K562 (cell line): ENCODE measurements around the gene C11orf86. TPM values are rescaled to one million over a fixed set of nuclear protein-coding genes. Genes with fewer than 3 reads are reported as not detected.

Source experiments
- ATAC-seq: fragments of 200-7000 bp; cut with Tn5 transposase; 3 replicates; pipeline ENCODE4 v1.9.1; 2020; ENCODE audit warnings: moderate library complexity
- BruUV-seq: library from RNA; stranded (reverse); fragments of 400-500 nt; replicated peaks from 2 replicates; lab custom pipeline; 2021; lab: Mats Ljungman, UMichigan
- CTCF ChIA-PET: fragments of 300-600 bp; formaldehyde crosslinking; extraction: SDS; loops from one replicate; lab custom pipeline; 2021; ENCODE audit warnings: low intra/inter-chr PET ratio; lab: Yijun Ruan, JAX
- POLR2A ChIA-PET: fragments of 300-600, 350-650 bp; sonication (Branson Sonifier 250); formaldehyde crosslinking; extraction: SDS; loops from one replicate; lab custom pipeline; 2021; ENCODE audit warnings: antibody characterized with exemption, inconsistent platforms; lab: Yijun Ruan, JAX
- DNase-seq, 4 experiments: peaks; one replicate each; pipeline versions ENCODE4 v3.0.0 to v3.0.0-alpha.2; 2011 to 2018; ENCODE audit warnings: low spot score in 3 of 4, mixed read lengths in 3 of 4; ENCODE audit errors: extremely low read depth in 1 of 4
- FAIRE-seq: peaks from 2 replicates; lab custom pipeline; 2011; peaks lifted over from hg19 to GRCh38; lab: Jason Lieb, UNC
- H2AFZ ChIP-seq: 2 replicates; pipeline ENCODE4 v1.6.0; 2011; ENCODE audit warnings: low read depth, low read length, control low read depth, inconsistent platforms
- H3K27ac ChIP-seq: fragments of 200-600 bp; 3 replicates; pipeline ENCODE4 v1.8.0; 2011; ENCODE audit warnings: low read depth, mild to moderate bottlenecking, control low read depth, inconsistent platforms, low read length, moderate library complexity, mixed read lengths; ENCODE audit errors: extremely low read depth
- H3K27me3 ChIP-seq, 2 experiments: fragments of 300-600 bp in 1 of 2; 2 replicates in 1 of 2; 3 replicates in 1 of 2; pipeline versions ENCODE4 v1.6.0 to v1.8.0; 2011; ENCODE audit warnings: inconsistent platforms in 2 of 2, low read length in 2 of 2, mild to moderate bottlenecking in 1 of 2, mixed read lengths in 1 of 2, moderate library complexity in 1 of 2; ENCODE audit not compliant: control insufficient read depth in 2 of 2, insufficient read depth in 2 of 2
- H3K36me3 ChIP-seq: fragments of 300-600 bp; 3 replicates; pipeline ENCODE4 v1.8.0; 2011; ENCODE audit warnings: mild to moderate bottlenecking, low read length, inconsistent platforms; ENCODE audit not compliant: control insufficient read depth, insufficient read depth
- H3K4me1 ChIP-seq, 2 experiments: fragments of 200-600 bp in 1 of 2; replicated peaks in 1 of 2; 2 replicates in 1 of 2; 3 replicates in 1 of 2; pipeline versions ENCODE4 v1.5.1 to v1.8.0; 2011; ENCODE audit warnings: inconsistent platforms in 2 of 2, low read length in 2 of 2, mild to moderate bottlenecking in 1 of 2, mixed read lengths in 1 of 2, moderate library complexity in 1 of 2; ENCODE audit not compliant: control insufficient read depth in 2 of 2, insufficient read depth in 2 of 2
- H3K4me2 ChIP-seq: 2 replicates; pipeline ENCODE4 v1.6.1; 2011; ENCODE audit warnings: low read length, control low read depth, inconsistent platforms, mixed read lengths; ENCODE audit not compliant: insufficient read depth
- H3K4me3 ChIP-seq: fragments of 200-600 bp; sonication (generic), shearing (Covaris generic); 2 replicates; pipeline ENCODE4 v1.5.1; 2016; ENCODE audit warnings: control low read depth, inconsistent platforms
- H3K79me2 ChIP-seq: fragments of 200-600 bp; 3 replicates; pipeline ENCODE4 v1.8.0; 2011; ENCODE audit warnings: low read length, inconsistent platforms; ENCODE audit not compliant: control insufficient read depth, insufficient read depth
- H3K9ac ChIP-seq, 2 experiments: 2 replicates each; pipeline versions ENCODE4 v1.6.0 to v1.6.1; 2011; ENCODE audit warnings: low read depth in 2 of 2, low read length in 2 of 2, control low read depth in 1 of 2, inconsistent platforms in 1 of 2, mild to moderate bottlenecking in 1 of 2, mixed read lengths in 1 of 2; ENCODE audit not compliant: insufficient read depth in 1 of 2
- H3K9me1 ChIP-seq: one replicate; pipeline ENCODE4 v1.6.0; 2011; ENCODE audit warnings: inconsistent platforms, mild to moderate bottlenecking, low read length, moderate library complexity; ENCODE audit not compliant: control insufficient read depth, insufficient read depth
- H3K9me3 ChIP-seq: replicated peaks from 2 replicates; pipeline ENCODE4 v1.5.1; 2011; ENCODE audit warnings: low read depth, low read length, inconsistent platforms; ENCODE audit not compliant: control insufficient read depth, insufficient read depth
- H4K20me1 ChIP-seq: replicated peaks from 2 replicates; pipeline ENCODE4 v1.6.1; 2011; ENCODE audit warnings: low read length, inconsistent platforms, mixed read lengths; ENCODE audit not compliant: control insufficient read depth, insufficient read depth
- ARID2 ChIP-seq: fragments of 450-650 bp; IDR thresholded peaks from 2 replicates; pipeline ENCODE4 v1.6.1; 2017; ENCODE audit warnings: antibody characterized with exemption, mild to moderate bottlenecking
- ATF7 ChIP-seq: fragments of 450-650 bp; IDR thresholded peaks from 2 replicates; pipeline ENCODE4 v1.7.1; 2014; ENCODE audit warnings: mild to moderate bottlenecking, moderate library complexity
- BCOR ChIP-seq: fragments of 450-650 bp; IDR thresholded peaks from 2 replicates; pipeline ENCODE4 v1.6.1; 2016
- COPS2 ChIP-seq: fragments of 450-650 bp; conservative IDR thresholded peaks from 2 replicates; pipeline ENCODE4 v1.6.1; 2016; ENCODE audit warnings: mild to moderate bottlenecking, moderate library complexity
- DIDO1 ChIP-seq: fragments of 450-650 bp; IDR thresholded peaks from 2 replicates; pipeline ENCODE4 v1.6.1; 2016; ENCODE audit warnings: low read depth, missing biosample characterization, missing genetic modification characterization
- DLX4 ChIP-seq: fragments of 250-450 bp; sonication (Bioruptor Pico); IDR thresholded peaks from 2 replicates; pipeline ENCODE4 v1.6.1; 2021; ENCODE audit warnings: mild to moderate bottlenecking
- ELF4 ChIP-seq: fragments of 450-650 bp; formaldehyde crosslinking; IDR thresholded peaks from 2 replicates; pipeline ENCODE4 v1.4.0; 2022; ENCODE audit warnings: missing genetic modification characterization
- ETV6 ChIP-seq, 3 experiments: fragments of 150-350 bp in 1 of 3; sonication (generic) in 1 of 3; formaldehyde crosslinking in 1 of 3; IDR thresholded peaks; 2 replicates each; pipeline versions ENCODE4 v1.6.1 to v1.8.0; 2014 to 2022; ENCODE audit warnings: borderline replicate concordance in 2 of 3, low read depth in 2 of 3, antibody characterized with exemption in 1 of 3, low read length in 1 of 3, mild to moderate bottlenecking in 1 of 3, missing genetic modification reagents in 1 of 3
- JUND ChIP-seq, 2 experiments: IDR thresholded peaks; 2 replicates in 1 of 2; 3 replicates in 1 of 2; pipeline ENCODE4 v1.6.1; 2011; ENCODE audit warnings: borderline replicate concordance in 2 of 2, low read depth in 2 of 2, low read length in 2 of 2, improper control_type of control experiment in 1 of 2, missing biosample characterization in 1 of 2, missing genetic modification characterization in 1 of 2, missing genetic modification reagents in 1 of 2
- SIRT6 ChIP-seq: IDR thresholded peaks from one replicate; pipeline ENCODE4 v1.6.1; 2012; ENCODE audit warnings: low read depth, mild to moderate bottlenecking, control low read depth, inconsistent platforms, low read length, moderate library complexity
- STAG1 ChIP-seq: sonication (generic); formaldehyde crosslinking; IDR thresholded peaks from 2 replicates; pipeline ENCODE4 v1.5.0; 2020; ENCODE audit warnings: missing genetic modification reagents, borderline replicate concordance
- STAT6 ChIP-seq: sonication (generic); formaldehyde crosslinking; IDR thresholded peaks from 2 replicates; pipeline ENCODE4 v1.8.1; 2023; ENCODE audit warnings: mild to moderate bottlenecking, missing genetic modification reagents
- ZBTB7A ChIP-seq: IDR thresholded peaks from 2 replicates; pipeline ENCODE4 v1.6.1; 2011; ENCODE audit warnings: low read depth, mild to moderate bottlenecking, low read length, moderate library complexity, borderline replicate concordance; ENCODE audit not compliant: control insufficient read depth
- ZNF655 ChIP-seq: fragments of 250-450 bp; sonication (Bioruptor Pico); IDR thresholded peaks from 2 replicates; pipeline ENCODE4 v1.5.0; 2021
- WGBS: fragments of 100-300 bp; shearing (Covaris generic); methylation state at CpG from one replicate; pipeline ENCODE4 v1.1.6; 2016; ENCODE audit warnings: low coverage, mixed read lengths; ENCODE audit not compliant: insufficient coverage; ENCODE audit errors: missing lambda C conversion rate; 5-methylcytosine and 5-hydroxymethylcytosine counted together
- in situ Hi-C: fragments of 300-500 bp; cut with MboI; formaldehyde crosslinking; loops from 4 replicates; pipeline ENCODE4 v1.15.0; 2018; ENCODE audit warnings: inconsistent platforms, mixed read lengths
- intact Hi-C: fragments of 100-400 bp; cut with micrococcal nuclease; formaldehyde crosslinking; loops from 2 replicates; pipeline ENCODE4 v1.14.2; 2022
- polyA plus RNA-seq, 8 experiments: library from polyadenylated mRNA; depleted of rRNA in 4 of 8; stranded (reverse) in 5 of 8; unstranded in 3 of 8; fragments of >200 nt; fragmentation: Nextera tagmentation in 2 of 8; fragmentation: Illumina TruSeq in 1 of 8; extraction: Ambion mirVana in 2 of 8; extraction: Trizol in 1 of 8; gene quantifications; 2 replicates each; pipeline versions ENCODE4 v1.2.1 to v1.2.3, GENCODE V29; 2011 to 2014; ENCODE audit warnings: inconsistent platforms in 1 of 8, missing spikeins in 1 of 8
- total RNA-seq, 7 experiments: library from RNA; depleted of rRNA in 6 of 7; stranded (reverse); fragments of >200 nt in 6 of 7; fragmentation: Illumina TruSeq in 2 of 7; extraction: Trizol in 2 of 7; gene quantifications; 2 replicates each; pipeline versions ENCODE4 v1.2.1 to v1.2.3, GENCODE V29; 2011 to 2021; ENCODE audit warnings: low replicate concordance in 1 of 7

C11orf86 gene
- total and polyA plus RNA-seq, 9 of the 15 experiments (the other 6 are each of a cell fraction or from before 2014, with no cell fraction given): not detected

GRCh38 chr11:66976028-66976467 is 944 bp downstream of the C11orf86 start:
- H3K79me2 ChIP-seq: no peaks in the 10 kb centered on the region
- in situ Hi-C loops (loop anchor here (5.0 kb wide), 1 partner anchor 124 kb away; no protein-coding TSS in a partner anchor), intact Hi-C loops (loop anchor here (2.0 to 5.0 kb wide), 3 partner anchors 84 to 281 kb away; partner anchors contain the start of gene RCE1)
- WGBS: 21% methylated on average over 9 of the region's 9 CpGs
- H3K4me3 ChIP-seq: no peak overlapping the region
- peak; percentile 85 for ATAC-seq
- H3K36me3 ChIP-seq: no peaks in the 10 kb centered on the region
- H3K9me3 ChIP-seq: no peaks in the 10 kb centered on the region
- H3K27ac ChIP-seq: no peak overlapping the region
- BruUV-seq: no TSS peak
- H3K4me1 ChIP-seq: peaks cover 0 to 14% of the 10 kb centered on the region in 2 experiments; a peak in 2 of 5 replicates
- DNase-seq: peak; percentile 54 to 79 (median 68)
- H2AFZ ChIP-seq: no peak overlapping the region
- FAIRE-seq: peak; percentile 26
- no peak overlapping the region for H3K4me2 ChIP-seq
- peak overlapping the region in 1 of 2 experiments; percentile 27; a peak in 1 of 4 replicates for H3K9ac ChIP-seq
- H3K27me3 ChIP-seq: no peaks in the 10 kb centered on the region
- CTCF ChIA-PET: interaction anchor here (0.6 to 2.2 kb wide), 4 partner anchors 141 to 567 kb away, joined by 3 to 11 read pairs (median 4); no protein-coding TSS in a partner anchor
- H3K9me1 ChIP-seq: no peaks in the 10 kb centered on the region
- H4K20me1 ChIP-seq: no peaks in the 10 kb centered on the region
- POLR2A ChIA-PET: interaction anchor here (0.7 to 1.5 kb wide), 8 partner anchors 10 to 414 kb away, joined by 3 to 4 read pairs (median 3); no protein-coding TSS in a partner anchor
- TF ChIP-seq ZBTB7A (peak; percentile 96), BCOR (no peak), STAG1 (CRISPR knock-in tag) (peak; percentile 32; the same call in 1 of the 2 replicates), ZNF655 (CRISPR knock-in tag) (no peak), STAT6 (CRISPR knock-in tag) (no peak), ETV6 (IDR thresholded peaks at IDR 0.05; ENCODE audit: borderline replicate concordance in 1 of 2, low read depth in 2 of 2, low read length in 1 of 2) (no peak), ETV6 (CRISPR knock-in tag; IDR thresholded peaks at IDR 0.05; ENCODE audit: borderline replicate concordance) (no peak), DLX4 (CRISPR knock-in tag) (no peak), DIDO1 (tag) (no peak), ELF4 (CRISPR knock-in tag) (no peak), JUND (IDR thresholded peaks at IDR 0.05; ENCODE audit: borderline replicate concordance, low read depth, low read length) (0 out of 2 replicates have a peak, but pooled peaks have one; percentile 26), JUND (tag; IDR thresholded peaks at IDR 0.05; ENCODE audit: borderline replicate concordance, low read depth, low read length) (no peak), COPS2 (no peak), SIRT6 (no peak), ATF7 (0 out of 2 replicates have a peak, but pooled peaks have one; percentile 16), ARID2 (peak; percentile 80; the same call in 1 of the 2 replicates)
